Midbrain (tissue), 1 donor: ENCODE measurements around the gene ARHGAP20.

ENCODE experiments used
- DNase-seq: peaks from one replicate; lab custom pipeline; 2025; lab: John Stamatoyannopoulos, UW

Gene ARHGAP20, protein sequence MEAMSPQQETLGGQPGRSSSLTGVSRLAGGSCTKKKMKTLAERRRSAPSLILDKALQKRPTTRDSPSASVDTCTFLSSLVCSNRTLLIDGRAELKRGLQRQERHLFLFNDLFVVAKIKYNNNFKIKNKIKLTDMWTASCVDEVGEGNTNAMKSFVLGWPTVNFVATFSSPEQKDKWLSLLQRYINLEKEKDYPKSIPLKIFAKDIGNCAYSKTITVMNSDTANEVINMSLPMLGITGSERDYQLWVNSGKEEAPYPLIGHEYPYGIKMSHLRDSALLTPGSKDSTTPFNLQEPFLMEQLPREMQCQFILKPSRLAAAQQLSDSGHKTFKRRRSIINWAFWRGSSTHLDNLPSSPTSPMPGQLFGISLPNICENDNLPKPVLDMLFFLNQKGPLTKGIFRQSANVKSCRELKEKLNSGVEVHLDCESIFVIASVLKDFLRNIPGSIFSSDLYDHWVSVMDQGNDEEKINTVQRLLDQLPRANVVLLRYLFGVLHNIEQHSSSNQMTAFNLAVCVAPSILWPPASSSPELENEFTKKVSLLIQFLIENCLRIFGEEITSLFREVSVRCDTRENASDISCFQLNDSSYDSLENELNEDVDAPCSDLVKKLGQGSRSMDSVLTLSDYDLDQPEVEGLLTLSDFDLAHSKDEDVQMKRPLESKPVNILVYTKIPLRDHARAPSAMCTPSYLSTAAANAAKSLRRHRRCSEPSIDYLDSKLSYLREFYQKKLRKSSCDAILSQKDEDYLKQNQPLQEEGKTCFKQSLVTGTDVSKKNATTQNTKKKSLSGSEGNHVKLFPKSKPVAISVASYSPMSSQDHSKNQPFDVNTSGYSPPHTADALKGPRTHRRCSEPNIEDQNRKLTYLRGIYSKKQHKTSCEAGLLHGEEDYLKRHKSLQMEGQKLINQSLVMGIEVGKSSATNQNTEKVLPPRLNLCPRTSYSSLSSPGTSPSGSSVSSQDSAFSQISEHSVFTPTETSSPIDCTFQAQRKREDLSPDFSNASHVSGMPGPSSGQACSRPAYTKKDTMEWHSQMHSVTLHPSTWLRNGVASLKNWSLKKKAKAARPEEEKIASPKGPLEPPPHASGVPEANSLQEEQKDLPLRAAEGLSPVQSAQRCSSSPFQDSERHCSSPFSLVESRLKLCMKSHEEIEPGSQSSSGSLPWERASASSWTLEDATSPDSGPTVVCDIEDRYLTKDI

DNA sequence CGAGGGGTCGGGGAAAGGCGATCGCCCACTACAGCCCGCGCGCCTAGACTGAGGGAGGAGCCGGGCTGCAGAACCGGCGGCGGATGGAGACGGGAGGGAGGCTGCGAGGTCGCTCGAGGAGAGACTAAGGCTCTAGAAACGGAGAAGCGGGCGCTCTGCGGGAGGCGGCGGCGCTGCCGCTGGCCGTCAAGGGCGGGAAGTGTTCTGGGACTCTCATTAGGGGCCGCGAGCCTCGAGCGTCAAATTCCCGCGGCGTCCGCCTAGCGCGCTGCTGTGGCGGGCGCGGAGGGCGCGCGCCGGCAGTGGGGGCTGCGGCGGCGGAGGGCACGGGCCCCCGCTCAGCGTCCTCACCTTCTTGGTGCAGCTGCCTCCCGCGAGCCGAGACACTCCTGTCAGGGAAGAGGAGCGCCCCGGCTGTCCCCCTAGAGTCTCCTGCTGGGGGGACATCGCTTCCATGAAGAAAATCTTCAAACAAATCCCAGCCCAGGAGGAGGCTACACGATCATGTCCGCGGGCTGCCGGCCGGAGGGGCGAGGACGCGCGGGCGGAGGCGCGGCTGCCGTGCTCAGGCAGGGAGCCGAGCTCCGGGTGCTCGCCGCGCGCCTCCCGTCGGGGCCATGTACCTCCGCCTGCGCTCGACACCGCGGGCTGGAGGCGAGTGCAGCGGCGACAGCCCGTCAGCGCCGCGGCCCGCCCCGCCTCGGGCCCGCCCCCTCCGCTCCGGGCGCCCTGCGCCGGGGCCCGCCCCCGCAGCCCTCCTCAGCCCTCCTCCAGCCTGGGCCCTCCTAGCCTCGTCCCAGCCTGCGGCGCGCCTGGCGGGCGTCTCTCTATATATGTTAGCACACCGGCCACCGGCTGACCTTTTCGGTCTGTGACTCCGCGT is at the start of gene ARHGAP20:
ARHGAP20 (minus strand) TSS at position 662 of the 883 bp plus-strand sequence; CDS start at position 456, 206 bp downstream.
- DNase-seq = peak; percentile 62

DNA sequence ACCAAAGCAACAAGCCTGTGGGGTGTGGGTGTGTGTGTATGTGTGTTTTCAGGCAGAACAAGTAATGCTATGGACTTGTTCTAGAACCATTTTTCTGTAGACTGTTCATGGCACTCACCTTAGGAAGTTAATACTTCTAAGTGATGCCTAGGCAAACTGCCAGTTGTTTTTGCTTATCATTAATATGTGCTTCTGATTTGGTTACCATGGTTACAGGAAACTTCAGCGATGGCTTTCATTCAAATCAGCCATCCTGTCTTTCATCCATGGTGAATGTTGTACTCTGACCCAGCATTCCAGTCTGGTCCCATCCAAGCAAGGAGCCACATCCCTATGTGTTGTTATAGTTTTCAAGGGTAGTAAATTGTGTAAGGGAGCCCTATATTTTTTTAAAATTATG is 49.8 kb upstream of the ARHGAP20 start:
- DNase-seq = no peak

DNA sequence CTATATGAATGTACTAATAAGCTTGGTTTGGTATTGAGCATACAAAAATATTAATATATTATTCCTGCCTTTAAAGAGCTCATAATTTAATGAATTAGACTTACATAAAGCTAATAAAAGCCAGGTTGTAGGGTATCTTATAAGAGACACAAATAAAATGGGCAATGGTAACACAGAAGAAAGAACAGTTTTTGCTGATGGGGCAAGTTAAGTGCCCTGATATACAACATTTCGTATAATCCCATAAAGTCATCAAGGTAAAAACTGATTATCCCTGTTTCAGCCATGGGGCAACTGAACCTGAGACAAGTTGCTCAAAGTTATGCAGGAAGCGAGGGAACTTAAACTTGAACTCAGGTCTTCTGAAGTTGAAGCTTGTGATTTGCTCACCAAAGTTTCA is 48.9 kb upstream of the ARHGAP20 start:
- DNase-seq = no peak

DNA sequence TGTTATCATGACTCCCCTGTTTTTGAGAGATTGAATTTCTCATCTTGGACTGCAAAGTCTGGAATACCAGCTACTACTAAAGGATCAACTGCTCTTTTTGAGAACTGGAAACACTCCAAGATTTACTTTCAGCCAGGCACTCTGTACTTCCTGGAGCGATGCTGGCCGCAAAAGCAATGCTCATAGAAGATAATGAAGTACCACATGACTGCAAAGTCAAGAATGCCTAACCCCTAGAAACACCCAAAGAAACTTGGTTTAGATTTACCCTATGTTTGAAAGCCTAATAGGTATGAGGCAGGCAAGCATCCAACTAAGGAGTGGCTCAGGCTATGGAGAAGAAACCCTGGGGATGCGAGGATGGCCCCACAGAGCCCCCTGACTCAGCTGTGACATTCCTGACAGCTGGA is 47.7 kb upstream of the ARHGAP20 start:
- DNase-seq = no peak

DNA sequence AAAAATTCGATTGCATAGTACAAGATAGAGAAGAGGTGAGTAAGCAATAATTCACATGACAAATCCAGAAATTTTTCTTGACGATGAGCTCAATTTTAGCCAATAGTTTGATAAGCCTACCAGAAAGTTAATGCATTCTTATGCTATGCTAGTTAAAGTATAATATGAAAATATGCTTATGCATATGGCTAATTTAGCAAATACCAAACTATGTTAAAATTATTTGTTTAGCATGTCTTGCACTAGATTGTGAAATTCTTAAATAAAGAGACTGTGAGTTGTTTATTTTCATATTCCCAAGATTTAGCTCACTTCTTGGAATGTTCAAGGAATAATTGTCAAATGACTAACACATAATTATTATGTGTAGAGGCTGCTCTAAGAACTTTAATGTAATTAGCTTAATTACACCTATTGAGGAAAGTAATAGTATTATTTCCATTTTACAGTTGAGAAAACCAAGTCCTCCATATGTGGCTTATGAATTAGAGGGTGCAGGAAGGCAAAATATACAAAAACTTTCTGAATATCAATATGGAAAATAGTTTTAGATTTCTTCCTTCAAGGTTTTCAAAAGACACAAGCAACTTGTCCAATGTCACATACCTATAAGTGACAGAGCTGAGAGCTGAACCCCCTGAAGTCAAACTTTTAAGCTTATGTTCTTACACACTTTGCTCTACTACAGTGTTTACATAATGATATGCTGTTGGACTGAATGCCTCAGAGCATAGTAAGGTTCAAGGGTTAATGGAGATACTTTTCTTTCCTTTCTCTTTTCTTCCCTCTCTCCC is 45.9 kb upstream of the ARHGAP20 start:
- no peak for DNase-seq

DNA sequence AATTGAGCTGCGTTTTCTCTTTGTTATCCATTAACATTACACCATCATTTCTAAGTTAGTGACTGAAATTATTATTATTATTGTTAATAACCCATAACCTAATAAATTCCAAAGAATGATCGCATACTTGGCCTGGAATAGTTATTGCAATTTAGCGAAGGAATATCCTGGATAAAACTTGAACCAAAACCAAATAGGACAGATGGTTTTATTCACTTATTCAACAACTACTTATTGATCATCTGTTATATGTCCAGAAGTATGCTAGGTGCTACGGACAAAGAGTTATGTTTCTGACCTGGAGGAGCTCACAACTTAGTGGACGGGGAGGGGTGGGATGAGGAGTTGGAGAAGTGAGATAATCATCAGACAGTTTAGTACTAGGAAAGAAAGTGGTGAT is 44.8 kb upstream of the ARHGAP20 start:
- no peak for DNase-seq

DNA sequence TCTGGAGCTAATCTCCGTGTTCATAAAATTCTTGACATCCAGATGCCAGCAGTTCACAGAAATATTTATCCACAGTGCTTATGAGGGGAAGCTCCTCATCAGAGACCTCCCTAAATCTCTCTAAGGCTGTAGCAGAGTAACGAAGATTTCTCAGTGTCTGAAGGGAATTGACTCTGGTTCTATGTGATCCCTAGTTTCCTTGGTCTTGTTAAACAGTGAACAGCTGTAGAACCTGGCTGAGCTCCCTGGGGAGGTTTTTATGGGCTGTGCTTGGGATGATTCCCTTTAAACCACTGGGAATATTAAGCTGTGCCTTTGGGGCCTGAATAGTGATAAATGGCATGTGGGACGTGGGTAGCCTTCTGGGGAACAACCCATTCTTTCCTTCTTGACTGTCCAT is 43.7 kb upstream of the ARHGAP20 start:
- DNase-seq = no peak

DNA sequence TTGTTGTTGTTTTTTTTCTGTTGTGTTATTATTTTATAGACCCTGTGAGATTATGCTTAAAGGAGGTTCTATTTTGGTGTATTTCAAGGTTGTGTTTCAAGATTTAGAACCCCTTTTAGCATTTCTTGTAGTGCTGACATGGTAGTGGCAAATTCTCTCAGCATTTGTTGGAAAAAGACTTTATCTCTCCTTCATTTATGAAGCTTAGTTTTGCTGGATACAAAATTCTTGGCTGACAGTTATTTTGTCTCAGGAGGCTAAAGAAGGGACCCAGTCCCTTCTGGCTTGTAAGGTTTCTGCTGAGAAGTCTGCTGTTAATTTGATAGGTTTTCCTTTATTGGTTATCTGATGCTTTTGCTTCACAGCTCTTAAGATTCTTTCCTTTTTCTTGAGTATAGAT is 40.7 kb upstream of the ARHGAP20 start:
- no peak for DNase-seq

DNA sequence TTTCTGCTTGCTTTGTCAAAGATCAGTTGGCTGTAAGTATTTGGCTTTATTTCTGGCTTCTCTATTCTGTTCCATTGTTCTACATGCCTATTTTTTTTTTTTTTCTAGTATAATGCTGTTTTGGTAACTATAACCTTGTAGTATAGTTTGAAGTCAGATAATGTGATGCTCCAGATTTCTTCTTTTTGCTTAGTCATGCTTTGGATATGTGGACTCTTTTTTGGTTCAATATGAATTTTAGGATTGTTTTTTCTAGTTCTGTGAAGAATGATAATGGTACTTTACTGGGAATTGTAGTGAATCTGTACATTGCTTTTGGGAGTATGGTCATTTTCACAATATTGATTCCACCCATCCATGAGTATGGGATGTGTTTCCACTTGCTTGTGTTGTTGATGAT is 37.9 kb upstream of the ARHGAP20 start:
- DNase-seq = no peak

DNA sequence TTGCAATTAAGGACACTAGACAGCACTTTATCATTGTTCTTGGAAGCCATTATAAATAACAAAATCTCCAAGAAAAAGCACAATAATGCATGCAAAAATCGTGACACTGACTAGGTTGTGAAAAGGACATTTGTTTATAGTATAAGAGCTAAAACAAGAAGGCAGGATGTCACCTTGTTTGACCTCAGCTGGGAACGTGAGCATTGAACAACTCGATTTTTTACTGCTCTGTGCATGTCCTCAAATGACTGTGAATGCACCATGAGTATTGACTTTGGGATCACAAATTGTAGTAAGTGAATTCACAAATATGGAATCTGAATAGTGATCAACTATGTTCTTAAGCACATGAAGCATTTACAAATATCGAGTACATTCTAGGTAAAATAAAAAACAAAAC is 35.3 kb upstream of the ARHGAP20 start:
- DNase-seq = no peak

DNA sequence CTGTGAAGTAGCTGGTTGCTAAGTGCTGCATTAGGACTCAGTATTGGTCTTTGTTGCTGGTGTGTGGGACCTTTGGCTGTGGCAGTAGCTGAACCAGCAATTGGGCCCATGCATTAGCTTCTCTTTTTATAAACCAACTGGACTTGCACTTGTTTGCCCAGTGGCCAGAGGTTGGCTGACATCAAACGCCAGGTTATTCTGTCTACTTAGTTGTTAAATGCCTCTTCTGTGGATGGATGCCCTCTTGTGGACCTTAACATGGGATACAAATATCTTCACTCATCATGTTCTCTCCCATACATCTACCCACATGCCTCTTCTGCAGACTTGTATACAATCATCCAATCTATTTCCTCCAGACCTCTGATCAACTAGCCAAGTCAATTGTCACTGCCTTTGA is 26.4 kb upstream of the ARHGAP20 start:
- no peak for DNase-seq

DNA sequence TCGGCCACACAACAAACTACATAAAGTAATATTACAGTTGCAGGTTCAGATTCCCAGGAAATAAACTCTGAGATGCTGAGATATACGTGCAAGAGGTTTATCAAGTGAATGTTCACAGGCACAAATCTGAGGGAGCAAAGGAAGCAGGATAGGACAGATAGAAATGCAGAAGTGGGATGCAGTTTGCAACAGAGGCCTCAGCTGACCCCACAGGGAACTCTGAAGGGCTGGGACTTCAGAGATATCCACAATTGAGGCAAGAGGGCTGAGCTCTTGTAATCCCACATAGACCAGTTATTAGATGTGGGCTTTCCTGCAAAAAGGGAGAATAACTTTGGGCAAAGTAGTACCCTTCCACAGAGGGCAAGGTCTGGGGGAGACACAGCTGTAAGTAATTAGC is 25.4 kb upstream of the ARHGAP20 start:
- no peak for DNase-seq

DNA sequence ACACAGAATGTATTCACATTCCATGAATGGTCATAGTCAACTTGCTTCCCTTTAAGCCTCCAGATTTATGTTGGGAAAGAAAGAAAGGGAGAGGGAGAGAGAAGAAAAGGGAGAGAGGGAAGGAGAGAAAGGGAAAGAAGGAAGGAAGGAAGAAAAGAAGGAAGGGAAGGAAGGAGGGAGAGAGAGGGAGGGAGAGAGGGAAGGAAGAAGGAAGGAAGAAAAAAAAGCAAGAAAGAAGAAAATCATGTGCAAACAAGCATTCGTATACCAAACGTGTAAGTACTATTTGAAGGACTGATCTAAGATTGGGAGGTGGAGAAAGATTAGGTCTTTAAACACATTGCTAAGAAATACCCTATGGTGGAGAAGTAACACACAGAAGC is 23.9 kb upstream of the ARHGAP20 start:
- DNase-seq = no peak

DNA sequence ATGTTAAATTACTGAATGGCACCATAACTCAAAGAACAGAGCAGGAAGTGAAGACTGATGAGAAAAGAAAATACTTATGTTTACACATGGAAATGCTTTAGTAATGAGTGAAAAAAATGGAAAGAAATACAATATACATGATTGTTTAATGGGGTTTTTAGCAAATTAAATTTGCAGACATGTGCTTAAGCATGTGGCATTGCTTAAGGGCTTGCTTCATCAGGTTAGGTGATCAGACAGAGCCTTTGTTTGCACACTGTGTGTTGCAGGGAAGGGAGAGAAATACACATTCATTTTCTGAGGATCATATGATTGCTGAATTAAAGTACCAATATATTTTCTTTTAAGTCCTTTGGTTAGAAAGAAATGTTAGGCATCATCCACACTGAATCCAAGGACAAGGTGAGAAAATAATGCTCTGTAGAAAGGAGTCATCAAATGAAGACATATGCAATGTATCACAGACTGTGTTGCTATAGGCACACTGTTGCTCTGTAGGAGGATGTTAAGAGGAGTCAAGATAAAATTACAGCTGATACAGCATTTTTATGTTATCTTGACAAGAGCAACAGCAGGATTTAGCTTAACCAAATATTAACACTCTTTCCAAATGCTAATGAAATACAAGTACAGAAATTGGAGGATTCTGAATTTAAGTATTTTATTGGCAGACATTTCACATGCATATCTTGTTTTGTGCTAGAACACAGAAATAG is 23.4 kb upstream of the ARHGAP20 start:
- no peak for DNase-seq

DNA sequence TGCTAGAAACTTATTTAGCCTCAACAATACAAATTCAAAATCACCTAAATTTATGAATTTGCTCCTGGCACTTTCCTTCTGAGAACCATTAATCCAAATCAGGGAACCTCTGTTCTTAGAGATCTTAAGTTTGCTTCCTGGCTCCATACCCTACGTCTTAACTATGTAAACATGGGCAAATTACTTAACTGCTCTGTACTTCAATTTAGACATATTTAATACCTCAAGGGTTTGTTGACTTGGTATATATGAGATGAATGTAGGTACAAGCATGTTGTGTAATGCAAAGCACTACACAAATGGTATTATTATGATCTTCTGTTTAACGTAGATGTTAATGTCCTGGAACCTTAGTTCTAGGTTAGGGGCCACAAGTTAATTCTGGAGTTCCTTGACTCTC is 22.6 kb upstream of the ARHGAP20 start:
- no peak for DNase-seq

DNA sequence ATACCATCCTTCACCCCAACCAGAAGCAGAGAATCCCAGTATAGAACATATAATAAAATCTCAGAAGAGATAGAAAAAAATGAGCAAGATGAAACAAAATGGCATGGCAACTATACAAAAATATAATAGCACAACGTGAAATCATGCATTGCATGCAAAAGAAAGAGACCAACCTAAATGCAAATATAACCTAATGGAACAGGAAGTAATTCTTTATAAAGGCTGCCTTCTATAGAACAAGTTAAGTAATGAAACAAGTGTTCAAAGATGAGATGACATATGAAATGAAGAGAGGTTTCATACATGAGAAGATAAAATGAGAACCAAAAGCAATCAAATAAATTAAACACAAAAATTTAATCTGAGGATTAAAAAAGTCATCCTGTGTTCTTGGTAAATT is 18.5 kb upstream of the ARHGAP20 start:
- no peak for DNase-seq

DNA sequence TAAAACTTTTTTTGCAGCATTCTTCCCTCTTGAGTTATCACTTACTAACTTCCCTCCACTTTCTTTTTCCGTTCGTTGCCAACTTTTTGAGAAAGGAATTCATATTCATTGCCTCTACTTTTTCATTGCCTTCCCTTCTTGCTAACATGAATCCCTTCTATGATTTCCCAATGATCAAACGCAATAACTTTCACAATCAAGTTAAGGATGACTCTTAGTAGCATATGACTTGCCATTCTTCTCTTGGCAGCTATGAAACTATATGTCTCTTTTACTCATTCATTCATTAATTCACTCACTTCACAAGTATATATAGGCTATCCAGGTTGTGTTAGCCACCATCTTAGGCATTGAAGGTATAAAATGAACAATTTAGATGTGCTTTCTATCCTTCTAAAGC is 16.6 kb upstream of the ARHGAP20 start:
- DNase-seq = no peak

DNA sequence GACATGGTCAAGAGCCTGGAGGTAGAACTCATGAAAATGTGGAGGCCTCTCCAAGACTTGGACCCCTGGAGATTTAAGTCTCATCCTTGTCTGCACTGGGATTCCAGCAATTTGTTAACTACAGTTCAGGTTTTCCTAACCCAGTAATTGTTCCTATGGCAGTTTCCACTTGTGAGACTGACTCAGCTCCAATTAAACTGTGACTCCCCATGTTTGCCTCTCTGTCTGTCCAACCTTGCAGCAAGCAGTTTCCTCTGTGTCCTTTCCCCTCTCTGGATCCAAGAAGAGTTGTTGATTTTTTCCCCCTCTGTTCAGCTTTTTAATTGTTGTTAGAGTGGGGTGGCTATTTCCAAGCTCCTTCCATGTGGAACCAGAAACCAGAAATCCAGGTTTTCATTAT is 16.2 kb upstream of the ARHGAP20 start:
- no peak for DNase-seq

DNA sequence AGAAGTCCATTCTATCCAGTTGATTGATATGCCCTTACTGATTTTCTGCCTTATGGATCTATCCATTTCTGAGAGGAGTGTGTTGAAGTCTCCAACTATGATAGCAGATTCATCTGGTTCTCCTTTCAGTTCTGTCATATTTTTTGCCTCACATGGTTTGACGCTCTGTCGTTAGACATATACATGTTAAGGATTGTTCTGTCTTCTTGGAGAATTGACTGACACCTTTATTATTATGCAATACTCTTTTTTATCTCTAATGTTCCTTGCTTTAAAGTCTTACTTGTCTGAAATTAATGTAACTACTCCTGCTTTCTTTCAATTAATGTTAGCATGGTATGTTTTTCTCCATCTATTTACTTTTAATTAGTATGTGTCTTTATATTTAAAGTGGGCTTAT is 12.1 kb upstream of the ARHGAP20 start:
- no peak for DNase-seq
